AG09319 (cell line): ENCODE results near the gene PIKFYVE.
"Not testable (repeated sequence)": the region's sequence is repeated elsewhere in the genome, so short reads cannot be mapped to it uniquely, and the experiment has no call there.

Experiments used
- DNase-seq: peaks from one replicate; pipeline ENCODE4 v3.0.0-alpha.2; 2010; ENCODE audit warnings: low read depth; ENCODE audit errors: extremely low read depth
- TF ChIP-seq, protein P1 (sequence below): IDR thresholded peaks from 2 replicates; pipeline ENCODE4 v1.5.1; 2011; ENCODE audit warnings: low read depth, mild to moderate bottlenecking, inconsistent platforms, low read length, moderate library complexity

PIKFYVE gene

DNA sequence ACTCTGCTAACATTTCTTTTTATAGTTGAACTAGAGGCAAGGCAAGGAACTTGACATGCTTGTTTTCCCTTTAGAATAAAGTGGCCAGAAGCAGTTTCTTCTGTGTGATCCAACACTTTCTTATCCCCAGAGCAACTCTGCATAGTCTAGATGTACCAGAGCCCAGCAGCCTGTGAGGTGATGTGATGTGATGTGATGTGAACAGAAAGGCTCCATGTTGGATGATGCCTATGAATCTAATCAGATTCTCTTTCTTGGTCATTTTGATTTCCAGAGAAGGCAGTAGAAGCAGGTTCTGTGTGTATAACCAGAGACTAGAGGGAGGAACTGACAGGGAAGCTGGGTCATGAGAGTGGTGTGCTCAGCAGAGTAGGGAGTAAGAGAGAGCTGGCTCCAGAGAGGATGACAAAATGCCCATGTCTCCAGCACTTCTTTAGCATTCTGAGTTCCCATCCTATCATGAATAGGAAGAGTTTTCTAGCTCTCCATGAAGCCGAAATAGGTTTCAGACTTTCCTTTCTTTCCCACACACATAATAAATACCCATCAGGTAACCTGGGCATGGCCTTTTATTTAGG lies 109.5 kb downstream of the PIKFYVE start:
- TF ChIP-seq, protein P1, sequence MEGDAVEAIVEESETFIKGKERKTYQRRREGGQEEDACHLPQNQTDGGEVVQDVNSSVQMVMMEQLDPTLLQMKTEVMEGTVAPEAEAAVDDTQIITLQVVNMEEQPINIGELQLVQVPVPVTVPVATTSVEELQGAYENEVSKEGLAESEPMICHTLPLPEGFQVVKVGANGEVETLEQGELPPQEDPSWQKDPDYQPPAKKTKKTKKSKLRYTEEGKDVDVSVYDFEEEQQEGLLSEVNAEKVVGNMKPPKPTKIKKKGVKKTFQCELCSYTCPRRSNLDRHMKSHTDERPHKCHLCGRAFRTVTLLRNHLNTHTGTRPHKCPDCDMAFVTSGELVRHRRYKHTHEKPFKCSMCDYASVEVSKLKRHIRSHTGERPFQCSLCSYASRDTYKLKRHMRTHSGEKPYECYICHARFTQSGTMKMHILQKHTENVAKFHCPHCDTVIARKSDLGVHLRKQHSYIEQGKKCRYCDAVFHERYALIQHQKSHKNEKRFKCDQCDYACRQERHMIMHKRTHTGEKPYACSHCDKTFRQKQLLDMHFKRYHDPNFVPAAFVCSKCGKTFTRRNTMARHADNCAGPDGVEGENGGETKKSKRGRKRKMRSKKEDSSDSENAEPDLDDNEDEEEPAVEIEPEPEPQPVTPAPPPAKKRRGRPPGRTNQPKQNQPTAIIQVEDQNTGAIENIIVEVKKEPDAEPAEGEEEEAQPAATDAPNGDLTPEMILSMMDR, result no peak
- DNase-seq, result no peak

- not testable (repeated sequence) for DNase-seq
These were observed 111.3 kb downstream of the PIKFYVE start for GRCh38 chr2:208377344-208377860.

GRCh38 chr2:208379192-208379591 lies 113.1 kb downstream of the PIKFYVE start:
- no peak for DNase-seq
- TF ChIP-seq, protein P1, result no peak

DNA sequence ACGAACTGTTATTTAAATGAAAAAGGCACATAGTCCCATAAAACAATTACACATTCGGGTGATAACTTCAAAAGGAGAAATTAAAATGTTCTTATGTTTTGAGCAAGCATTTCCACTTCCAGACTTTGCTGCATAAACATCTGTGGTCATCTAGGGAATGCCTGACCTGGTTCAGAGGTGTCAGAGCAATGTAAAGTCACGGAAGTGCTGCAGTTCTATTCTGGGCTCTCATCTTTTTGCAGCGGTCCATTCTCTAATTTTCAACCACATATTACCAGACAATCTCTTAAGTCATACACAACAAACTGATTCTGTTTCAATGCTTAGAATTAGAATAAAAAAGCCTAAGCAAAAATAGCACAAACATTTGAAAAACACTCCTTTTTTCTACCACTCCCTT lies 118.6 kb downstream of the PIKFYVE start:
- TF ChIP-seq, protein P1, result no peak
- DNase-seq, result no peak

DNA sequence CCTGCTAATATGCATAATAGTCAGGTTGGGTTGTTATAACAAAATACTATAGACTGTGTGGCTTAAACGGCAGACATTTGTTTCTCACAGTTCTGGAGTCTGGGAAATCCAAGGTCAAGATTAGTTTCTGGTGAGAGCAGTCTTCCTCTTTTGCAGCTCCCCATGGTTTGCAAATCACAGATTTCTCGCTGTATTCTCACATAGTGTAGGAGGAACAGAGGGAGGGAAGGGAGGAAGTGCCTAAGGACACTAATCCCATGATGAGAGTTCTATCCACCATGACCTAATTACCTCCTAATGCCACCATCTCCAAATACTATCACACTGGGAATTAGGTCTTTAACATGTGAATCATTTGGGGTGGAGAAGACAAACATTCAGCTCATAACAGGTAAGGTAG lies 120.5 kb downstream of the PIKFYVE start:
- TF ChIP-seq, protein P1, result no peak
- DNase-seq, result no peak

DNA sequence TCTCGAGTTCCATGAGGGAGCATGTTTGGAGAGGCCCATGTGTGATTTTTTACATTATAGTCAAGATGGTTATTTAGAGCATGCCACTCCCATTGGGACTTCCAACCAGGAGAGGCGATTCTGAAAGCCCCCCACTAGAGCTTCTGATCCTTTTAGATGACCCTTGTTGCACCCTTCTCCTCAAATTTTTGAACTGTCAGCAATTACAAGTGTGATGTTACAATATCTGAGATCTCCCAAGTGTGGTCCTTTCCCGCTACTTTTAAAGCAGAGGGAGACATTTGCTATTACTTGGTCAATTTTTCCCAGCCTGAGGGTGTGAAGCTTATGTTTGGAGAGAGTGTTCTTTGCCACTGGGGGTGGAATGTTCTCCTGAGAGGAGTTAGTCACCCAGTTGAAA lies 123.9 kb downstream of the PIKFYVE start:
- no peak for DNase-seq
- TF ChIP-seq, protein P1, result no peak

GRCh38 chr2:208392300-208392699 lies 126.2 kb downstream of the PIKFYVE start:
- no peak for DNase-seq
- TF ChIP-seq, protein P1, result peak; percentile 13

- not testable (repeated sequence) for DNase-seq
These were observed 130.7 kb downstream of the PIKFYVE start for GRCh38 chr2:208396796-208397195.
